Hepatic stellate cell (primary cell): Measurements from ENCODE around the gene ELSPBP1.
"Not testable (repeated sequence)": the region's sequence is repeated elsewhere in the genome, so short reads cannot be mapped to it uniquely, and the experiment has no call there.

Experiments
- DNase-seq: peaks from one replicate; pipeline ENCODE4 v3.0.0; 2011; ENCODE audit warnings: low spot score

Gene ELSPBP1

DNA sequence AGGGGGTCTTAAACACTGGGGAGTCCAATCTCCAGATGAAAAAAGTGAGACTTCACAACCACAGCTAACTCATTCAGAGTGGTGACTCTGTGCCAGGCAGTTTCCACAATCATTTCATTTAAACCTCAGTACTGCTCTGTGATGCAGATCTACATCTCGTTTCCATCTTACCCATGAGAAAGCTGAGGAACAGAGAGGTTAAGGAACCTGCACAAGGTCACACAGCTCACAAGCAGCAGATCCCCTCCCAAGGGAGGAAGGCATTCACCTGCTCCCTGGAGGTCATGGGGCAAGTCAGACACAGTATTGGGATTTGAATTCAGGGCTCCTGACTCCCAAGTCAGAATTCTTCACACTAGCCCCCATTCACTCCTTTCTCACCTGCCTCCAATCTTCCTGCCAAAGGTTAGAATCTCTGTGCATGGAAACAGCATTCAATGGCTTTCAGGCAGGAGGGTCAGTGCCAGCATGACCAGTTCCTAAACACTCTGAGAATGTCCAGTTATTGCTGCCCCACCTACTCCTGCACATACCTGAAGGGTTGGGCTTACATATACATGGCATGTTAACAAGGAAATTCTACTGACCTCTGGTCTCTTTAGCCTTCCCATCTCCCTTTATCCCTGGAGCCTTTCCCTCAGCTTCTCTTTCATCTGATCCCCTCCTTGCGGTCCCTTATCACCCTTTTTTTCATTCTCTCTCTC lies 47.6 kb downstream of the ELSPBP1 start:
- no peak for DNase-seq

DNA sequence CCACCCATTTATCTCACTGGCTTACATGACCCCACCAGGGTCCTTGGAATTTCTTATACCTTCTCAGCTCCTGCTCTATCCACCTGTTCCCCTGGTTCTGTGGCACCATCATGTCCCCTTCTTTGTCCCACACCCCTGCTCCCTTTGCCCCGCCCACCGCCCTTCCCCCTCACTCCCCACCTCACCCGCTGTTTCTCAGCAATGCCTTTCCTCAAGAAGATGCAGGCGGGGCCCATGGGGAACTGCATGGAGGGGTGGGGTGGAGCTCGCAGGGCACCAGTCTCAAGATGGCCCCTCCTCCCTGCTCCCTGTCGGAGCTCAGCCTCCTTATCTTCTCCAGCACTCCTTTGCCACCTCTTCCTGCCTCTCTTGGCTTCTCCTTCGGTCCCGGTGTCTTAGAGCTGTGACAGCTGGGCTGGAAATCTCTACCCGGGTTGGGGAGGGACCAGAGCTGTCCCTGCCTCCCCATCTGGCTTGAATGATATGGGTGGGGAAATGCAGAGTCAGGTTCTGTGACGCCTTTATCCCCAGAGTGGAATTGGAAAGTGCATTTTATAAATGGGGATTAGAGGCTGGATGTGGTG lies 49.3 kb downstream of the ELSPBP1 start, which contains the start of gene CABP5:
Gene CABP5, minus strand, starts transcription at position 405 of the 584 bp plus-strand sequence. Its CDS starts 157 bp downstream, at position 248.
- DNase-seq: no peak

DNA sequence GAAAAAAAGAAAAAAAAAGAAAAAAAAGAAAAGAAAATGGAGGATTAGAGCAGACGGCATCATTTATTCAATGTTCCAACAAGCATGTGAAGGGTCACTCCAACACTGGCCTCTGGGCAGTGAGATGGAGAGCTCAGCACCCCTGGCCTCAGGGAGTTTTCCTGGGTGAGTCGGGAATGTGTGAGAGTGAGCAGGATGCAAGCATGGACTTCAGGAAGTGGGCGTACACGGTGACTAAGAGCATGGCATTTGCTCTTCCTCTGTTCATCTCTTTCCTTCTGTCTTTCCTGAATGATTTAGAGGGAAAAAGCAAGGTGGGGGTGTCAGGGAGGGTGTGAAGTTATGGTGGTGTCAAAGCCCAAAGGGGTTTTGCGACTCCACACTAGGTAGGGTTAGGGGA lies 50.1 kb downstream of the ELSPBP1 start:
- no peak for DNase-seq

DNA sequence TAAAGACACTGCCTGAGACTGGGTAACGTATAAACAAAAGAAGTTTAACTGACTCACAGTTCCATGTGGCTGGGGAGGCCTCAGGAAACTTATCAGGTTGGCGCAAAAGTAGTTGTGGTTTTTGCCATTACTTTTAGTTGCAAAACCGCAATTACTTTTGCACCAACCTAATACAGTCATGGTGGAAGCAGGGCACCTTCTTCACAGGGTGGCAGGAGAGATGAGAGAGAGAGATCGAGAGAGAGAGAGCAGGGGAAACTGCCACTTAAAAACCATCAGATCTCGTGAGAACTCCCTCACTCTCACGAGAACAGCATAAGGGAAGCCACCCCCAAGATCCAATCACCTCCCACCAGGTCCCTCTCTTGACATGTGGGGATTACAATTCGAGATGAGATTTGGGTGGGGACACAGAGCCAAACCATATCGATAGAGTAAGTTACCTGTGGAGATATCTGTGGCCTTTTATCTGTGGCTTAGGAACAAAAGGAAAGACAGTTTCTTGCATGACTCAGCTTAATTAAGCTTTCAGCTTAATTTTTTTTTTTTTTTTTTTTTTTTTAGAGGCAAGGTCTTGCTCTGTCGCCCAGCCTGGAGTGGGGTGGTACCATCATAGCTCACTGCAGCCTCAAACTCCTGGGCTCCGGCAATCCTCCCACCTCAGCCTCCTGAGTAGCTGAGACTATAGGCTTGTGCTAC lies 57.1 kb downstream of the ELSPBP1 start:
- DNase-seq: no peak

DNA sequence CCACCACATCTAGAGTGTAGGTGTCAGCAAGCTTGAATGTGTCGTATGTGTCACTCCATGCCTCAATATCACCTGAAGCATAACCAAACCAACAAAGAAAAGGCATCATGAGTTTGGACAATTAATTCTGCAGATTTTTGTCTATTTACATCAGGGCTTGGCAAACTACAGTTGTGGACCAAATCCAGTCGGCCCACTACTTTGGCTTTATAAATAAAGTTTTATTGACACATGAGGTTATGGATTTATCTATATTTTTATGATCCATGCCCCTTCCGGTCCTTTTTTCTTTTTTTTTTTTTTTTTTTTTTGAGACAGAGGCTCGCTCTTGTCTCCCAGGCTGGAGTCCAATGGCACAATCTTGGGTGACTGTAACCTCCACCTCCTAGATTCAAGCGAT lies 58.6 kb downstream of the ELSPBP1 start:
- DNase-seq: no peak

DNA sequence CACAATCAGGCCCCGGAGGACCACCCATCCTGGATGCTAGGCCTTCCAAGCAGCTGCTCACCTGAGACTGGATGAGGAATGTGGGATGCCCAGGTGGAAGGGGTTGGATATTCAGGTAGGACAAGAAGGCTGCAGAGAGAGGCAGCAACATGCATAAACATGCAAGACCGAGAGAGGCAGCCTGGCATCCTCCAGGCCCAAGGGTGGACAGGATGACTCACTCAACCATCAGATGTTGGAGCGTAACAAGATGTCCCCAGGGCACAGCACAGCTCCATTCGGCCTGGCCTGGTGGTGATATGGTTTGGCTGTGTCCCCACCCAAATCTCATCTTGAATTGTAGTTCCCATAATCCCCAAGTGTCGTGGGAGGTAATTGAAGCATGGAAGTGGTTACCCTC lies 59.4 kb downstream of the ELSPBP1 start:
- no peak for DNase-seq

DNA sequence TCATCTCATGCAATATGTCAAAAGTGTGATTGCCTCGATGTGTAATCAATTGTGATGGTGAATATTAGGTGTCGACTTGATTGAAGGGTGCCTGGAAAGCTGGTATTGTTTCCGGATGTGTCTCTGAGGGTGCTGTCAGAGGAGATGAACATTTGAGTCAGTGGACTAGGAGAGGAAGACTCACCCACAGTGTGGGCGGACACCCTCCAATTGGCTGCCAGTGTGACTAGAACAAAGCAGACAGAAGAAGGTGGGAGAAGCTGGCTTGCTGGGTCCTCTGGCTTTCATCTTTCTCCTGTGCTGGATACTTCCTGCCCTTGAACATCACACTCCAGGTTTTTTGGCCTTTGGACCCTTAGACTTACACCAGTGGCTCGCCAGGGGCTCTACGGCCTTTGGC lies 64.9 kb downstream of the ELSPBP1 start:
- no peak for DNase-seq

DNA sequence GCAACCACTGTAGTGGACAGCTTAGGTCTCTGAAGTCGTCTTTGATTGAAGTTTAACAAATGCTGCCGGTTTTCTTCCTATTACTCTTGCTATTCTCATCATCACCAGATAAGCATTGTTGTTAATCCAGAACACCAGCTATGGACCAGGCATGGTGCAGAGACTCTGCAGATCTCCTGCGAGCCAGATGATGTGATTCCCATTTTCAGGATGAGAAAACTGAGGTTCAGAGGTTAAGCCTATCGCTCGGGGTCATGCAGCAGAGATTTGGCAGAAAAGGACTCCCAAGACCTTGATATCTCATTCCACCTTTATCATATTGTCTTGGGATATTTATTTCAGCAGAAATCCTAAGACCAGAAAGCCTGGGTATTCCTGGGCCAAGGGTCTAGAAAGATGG lies 65.9 kb downstream of the ELSPBP1 start:
- DNase-seq: no peak

DNA sequence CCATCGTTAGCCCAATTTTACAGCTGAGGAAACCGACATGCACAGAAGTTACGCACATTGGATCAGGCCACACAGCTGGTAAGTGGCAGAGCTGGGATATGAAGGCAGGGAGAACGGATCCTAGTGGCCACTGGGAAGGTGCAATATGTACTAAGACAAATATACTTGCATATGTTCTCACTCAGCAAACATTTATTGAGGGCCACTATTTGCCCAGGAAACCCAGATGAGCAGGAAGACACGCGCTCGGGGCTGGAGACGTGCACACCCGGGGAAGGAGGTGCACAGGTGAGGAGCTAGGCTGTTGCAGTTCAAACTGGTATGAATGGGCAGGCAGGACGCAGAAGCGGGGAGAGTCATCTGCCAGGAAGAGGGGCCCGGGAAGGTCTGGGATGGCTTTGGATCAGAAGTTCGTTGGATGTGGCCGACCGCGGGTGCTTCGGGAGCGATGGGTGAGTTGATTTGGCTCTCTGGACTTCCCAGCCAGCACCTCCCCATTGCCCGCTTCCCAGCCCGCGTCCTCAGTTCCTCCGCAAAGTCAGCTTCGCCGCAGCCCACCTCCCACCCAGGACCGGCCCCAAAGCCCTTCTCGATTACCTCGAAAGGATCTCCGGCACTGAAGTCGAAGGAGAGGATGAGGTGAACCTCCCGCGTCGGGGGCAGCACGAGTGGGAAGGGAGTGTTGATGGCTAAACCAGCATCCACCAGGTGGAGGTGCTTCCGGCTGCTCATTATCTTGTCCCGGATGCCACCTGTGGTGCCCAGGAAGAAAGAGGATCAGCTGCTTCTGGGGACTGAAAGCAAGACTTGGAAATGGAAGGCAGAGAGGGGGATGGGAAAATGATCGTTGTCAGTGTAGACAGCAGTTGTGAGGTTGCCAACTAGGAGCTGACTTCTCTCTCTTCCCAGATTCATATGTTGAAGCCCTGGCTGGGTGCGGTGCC lies 67.2 kb downstream of the ELSPBP1 start:
- DNase-seq: no peak

DNA sequence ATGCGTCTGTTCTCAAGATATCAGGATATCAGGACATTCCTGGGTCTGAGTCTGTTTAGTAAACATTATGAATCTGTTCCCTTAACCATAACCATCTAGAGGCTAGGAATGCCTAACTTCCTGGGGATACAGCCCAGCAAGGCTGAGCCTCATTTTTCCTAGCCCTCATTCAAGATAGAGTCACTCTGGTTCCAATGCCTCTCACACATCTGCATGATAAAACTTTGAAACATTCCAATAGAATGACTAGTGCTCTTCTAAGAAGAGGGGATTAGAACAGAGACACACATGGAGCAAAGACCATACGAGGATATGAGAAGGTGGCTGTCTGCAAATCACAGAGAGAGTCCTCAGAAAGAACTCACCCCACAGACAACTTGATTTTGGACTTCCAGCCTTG lies 70.1 kb downstream of the ELSPBP1 start:
- no peak for DNase-seq

DNA sequence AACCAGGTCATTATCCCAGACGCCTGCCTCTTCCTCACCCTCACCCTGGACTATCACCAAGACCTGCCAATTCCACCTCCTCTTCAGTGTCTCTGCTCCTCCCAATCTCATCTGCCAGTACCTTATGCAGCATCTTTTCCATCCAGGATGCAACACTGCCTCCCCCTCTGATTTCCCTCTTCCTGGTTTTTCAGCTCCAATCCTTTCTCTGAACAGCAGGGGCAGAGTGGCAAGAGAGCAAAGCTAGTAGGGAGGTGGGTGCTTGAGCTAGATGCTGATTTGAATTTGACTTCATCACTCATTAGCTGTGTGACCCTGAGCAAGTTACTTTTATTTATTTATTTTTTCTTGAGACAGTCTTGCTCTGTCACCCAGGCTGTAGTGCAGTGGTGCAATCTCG lies 75.0 kb downstream of the ELSPBP1 start:
- no peak for DNase-seq

DNA sequence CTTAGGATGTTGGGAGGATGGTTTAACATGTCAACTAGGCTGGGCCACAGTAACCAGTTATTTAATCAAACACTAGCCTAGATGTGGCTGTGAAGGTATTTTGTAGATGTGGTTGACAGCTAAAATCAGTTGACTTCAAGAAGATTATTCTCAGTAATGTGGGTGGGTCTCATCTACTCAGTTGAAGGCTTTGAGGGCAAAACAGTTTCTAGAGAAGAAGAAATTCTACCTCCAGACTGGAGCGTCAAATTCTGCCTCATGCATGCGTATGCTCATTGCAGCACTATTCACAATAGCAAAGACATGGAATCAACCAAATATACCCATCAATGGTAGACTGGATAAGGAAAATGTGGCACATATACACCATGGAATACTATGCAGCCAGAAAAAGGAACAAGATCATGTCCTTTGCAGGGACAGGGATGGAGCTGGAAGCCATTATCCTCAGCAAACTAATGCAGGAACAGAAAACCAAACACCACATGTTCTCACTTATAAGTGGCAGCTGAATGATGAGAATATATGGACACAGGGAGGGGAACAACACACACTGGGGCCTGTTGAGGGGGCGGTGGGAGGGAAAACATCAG lies 75.8 kb downstream of the ELSPBP1 start:
- DNase-seq: not testable (repeated sequence)
